NCI-H187 treated with DMSO at 0.1 percent for 48 hours (cell line): ENCODE measurements around the gene CCDC152.
"Not testable (repeated sequence)": the region's sequence is repeated elsewhere in the genome, so short reads cannot be mapped to it uniquely, and the experiment has no call there.

Source experiments
- DNase-seq: peaks from one replicate; lab custom pipeline; 2025; lab: John Stamatoyannopoulos, UW

Gene CCDC152

DNA sequence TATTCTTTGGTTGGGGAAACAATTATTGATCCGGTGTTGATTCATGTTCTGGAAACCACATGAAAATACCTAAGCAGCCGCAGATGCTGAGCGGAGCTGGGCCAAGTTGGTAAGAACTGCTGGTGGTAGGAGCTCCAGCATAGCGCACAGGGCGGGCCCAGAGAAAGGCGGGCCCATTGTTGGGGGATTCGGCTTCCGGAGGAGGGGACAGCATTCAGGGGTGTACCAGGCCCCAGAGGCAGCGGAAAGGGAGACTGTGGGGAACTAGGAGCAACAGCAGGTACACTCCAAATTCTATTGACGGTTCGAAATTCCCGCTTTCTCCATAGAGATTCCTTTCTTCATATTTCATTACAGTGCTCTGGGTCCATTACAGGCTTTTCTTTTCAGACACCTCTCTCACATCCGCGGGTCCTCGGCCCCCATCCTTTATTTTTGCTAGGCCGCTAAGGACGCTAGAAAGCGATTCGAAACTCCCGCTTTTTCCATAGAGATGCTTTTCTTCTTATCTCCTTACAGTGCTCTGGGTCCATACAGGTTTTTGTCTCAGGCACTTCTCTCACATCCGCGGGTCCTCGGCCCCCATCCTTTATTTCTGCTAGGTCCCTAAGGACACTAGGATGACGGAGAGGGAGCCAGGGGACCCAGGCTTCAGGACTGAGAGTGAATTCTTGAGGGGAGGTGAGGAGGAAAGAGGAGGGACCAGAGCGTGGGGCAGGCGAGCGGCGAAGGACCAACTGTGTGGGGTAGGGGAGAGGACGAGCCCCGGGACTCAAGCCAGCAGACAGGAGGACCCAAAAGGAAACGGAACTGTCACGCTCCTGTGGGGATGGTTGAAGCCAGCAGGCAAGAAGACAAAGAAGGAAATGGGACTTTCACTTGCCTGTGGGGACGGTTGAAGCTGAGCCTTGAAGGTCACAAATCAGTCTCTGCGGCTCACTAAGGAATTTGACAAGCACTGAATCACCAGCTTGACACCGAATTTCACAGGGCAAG, at the start of gene CCDC152:
CCDC152 (plus strand) TSS at position 213 of the 996 bp plus-strand sequence. CDS start 2,304 bp downstream, outside the sequence.
- DNase-seq = no peak

GRCh38 chr5:42715785-42716184, 40.8 kb upstream of the CCDC152 start:
- no peak for DNase-seq

- DNase-seq = no peak
These were observed 38.0 kb upstream of the CCDC152 start for GRCh38 chr5:42718591-42718990.

- no peak for DNase-seq
These were observed 37.6 kb upstream of the CCDC152 start for GRCh38 chr5:42719034-42719433.

DNA sequence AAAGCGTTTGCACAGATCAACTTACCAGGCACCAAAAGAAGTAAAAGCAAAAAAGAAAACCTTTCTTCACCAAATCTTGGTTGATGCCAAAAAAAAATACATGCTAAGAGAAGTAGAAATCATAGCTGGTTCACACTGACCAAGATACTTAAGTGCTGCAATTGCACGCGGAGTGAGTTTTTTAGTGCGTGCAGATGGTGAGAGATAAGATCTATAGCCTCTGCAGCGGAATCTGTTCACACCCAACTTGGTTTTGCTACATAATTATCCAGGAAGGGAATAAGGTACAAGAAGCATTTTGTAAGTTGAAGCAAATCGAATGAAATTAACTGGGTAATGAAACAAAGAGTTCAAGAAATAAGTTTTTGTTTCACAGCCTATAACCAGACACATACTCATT, 36.4 kb upstream of the CCDC152 start:
- no peak for DNase-seq

DNA sequence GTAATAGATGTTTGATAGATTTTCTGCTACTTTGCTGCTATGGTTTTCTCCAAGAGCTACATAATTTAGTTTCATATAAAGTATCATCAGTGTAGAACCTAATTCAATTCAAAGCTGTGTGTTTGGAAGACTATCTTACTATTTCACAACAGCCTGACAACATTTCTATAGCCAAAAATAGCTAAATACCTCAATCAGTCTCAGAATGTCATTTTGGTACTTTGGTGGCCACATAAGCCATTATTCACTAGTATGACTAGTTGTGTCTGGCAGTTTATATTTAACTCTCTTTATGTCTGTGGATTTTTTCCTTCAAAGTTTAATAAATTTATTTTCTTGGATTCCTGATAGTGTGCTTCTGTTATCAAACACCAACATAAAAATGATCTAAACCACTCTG, 35.1 kb upstream of the CCDC152 start:
- no peak for DNase-seq

DNA sequence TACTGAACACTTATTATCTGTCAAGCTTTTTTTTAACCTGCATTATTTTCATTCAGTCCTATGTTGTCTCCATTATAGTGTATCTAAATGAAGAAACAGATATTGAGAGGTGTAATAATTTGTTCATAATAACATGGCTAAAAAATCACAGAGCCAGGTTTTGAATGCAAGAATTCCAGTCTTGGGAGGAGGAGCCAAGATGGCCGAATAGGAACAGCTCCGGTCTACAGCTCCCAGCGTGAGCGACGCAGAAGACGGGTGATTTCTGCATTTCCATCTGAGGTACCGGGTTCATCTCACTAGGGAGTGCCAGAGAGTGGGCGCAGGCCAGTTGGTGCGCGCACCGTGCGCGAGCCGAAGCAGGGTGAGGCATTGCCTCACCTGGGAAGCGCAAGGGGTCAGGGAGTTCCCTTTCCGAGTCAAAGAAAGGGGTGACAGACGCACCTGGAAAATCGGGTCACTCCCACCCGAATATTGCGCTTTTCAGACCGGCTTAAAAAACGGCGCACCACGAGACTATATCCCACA, 22.0 kb upstream of the CCDC152 start:
- not testable (repeated sequence) for DNase-seq

DNA sequence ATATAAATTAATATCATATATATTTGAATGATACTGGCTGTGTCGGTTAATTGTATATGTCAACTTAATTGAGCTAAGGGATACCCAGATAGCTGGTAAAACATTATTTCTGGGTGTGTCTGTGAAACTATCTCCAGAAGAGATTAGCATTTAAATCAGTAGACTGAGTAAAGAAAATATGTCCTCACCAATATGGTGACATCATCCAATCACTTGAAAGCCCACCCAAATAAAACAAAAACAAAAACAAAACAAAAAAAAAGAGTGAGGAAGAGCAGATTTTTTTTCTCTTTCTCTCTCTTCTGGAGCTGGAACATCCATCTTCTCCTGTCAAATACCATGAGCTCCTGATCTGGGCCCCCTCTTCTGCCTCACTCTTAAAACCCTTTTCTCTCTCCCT, 15.7 kb upstream of the CCDC152 start:
- DNase-seq = no peak

GRCh38 chr5:42745426-42745825, 11.2 kb upstream of the CCDC152 start:
- DNase-seq = no peak

- DNase-seq = no peak
These were observed 10.8 kb upstream of the CCDC152 start for GRCh38 chr5:42745856-42746255.

DNA sequence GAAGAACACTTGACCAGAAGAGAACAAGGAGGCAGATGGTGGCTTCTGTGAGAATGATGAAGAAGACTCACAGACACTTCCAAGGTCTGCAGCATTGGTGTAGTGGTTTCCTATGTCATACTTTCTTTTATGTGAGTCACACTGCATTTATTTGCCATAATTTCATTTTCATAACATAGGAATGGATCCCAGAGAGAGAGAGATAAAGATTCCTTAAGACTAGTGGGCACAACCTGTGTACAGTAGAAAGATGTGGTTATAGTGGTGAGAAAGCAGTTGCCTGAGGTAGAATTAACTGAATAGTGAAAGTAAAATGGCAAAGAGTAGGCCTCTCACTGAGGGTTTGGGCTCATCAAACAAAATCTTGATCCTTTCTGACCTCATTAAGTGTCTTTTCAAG, 7.6 kb upstream of the CCDC152 start:
- DNase-seq = no peak

DNA sequence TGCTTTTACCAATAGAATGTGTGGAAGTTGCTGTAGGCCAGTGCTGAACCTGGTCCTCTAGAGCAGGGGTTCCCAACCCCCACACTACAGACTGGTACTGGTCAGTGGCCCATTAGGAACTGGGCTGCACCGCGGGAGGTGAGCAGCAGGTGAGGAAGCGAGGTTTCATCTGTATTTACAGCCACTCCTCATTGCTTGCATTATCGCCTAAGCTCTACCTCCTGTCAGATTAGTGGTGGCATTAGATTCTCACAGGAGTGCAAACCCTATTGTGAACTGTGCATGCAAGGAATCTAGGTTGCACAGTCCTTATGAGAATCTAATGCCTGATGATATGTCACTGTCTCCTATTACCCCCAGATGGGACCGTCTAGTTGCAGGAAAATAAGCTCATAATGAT, 6.1 kb upstream of the CCDC152 start:
- DNase-seq = no peak

GRCh38 chr5:42751044-42751443, 5.6 kb upstream of the CCDC152 start:
- DNase-seq = no peak

DNA sequence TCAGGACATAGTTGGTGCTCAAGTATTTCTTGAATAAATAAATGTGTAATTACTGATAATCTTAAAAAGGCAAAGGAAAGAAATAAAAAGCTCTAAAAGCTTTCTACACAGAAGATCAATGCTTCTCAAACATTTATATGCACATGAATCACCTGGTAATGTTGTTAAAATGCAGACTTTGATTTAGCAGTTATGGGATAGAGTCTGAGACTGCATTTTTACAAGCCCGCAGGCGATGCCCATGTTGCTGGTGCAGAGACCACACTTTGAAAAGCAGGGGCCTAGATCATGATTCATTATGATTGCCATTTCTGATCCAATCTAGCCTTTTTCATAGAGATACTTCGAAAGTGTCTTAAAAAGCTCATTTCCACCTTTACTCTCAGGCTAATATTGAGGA, 3.5 kb upstream of the CCDC152 start:
- DNase-seq = no peak

- DNase-seq = no peak
These were observed 2.8 kb downstream of the CCDC152 start for GRCh38 chr5:42759456-42759855.

GRCh38 chr5:42760426-42760825, 3.8 kb downstream of the CCDC152 start:
- no peak for DNase-seq

DNA sequence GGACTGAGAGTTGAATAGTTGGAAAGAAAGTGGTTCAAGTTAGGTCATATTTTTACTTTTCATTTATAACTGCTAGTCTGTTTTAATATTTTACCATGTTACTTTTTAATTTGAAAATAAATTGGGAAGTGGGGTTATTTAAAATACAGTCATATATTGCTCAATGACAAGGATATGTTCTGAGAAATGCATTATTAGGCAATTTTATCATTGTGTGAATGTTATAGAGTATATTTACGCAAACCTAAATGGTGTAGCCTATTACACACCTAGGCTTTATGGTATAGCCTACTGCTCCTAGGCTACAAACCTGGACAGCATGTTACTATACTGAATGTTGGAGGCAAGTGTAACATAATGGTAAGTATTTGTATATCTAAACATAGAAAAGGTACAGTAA, 5.2 kb downstream of the CCDC152 start:
- DNase-seq = no peak

- no peak for DNase-seq
These were observed 11.0 kb downstream of the CCDC152 start for GRCh38 chr5:42767491-42768105.

DNA sequence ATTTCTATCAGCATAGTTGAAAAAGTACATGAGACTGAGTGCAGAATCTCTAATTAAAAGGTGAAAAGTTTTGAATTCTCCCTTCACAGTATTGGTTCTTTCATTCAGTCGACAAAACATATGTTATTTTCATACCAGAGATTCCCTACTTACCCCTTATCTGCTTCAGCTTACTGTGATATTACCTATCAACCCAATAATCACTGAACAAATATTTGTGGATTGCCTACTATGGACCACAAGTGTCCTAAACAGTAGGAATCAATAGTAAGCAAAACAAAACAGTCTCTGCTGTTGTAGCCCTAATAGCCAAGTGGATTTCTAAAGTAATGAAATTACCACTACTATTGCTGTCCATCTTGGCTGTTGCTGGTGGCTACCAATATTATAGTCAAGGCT, 11.5 kb downstream of the CCDC152 start:
- DNase-seq = no peak

DNA sequence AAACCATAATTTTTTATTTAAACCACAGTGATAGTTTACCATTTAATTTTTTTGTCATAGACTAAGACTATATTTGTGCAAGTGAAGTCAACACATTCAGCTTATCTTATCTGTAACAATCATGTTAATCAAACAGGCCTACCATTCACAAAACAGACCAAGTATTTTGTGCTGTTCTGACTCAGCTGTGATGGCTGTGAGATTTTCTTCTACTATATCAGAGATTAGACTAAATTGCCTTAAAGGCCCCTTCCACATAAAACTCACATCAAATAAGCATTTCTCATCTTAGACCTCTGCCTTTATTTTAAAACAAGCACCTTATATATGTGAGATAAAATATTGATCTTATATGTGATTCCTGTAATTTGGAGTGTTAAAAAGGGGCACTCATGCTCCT, 13.4 kb downstream of the CCDC152 start:
- no peak for DNase-seq

GRCh38 chr5:42772265-42772993, 15.8 kb downstream of the CCDC152 start:
- no peak for DNase-seq

GRCh38 chr5:42779083-42779482, 22.5 kb downstream of the CCDC152 start:
- no peak for DNase-seq
